Endothelial cell of umbilical vein (primary cell): ENCODE data around the gene SCAMP2. TPM values are rescaled to one million over a fixed set of nuclear protein-coding genes. Genes with fewer than 3 reads are reported as not detected.

Source experiments
- BruUV-seq: library from RNA; stranded (reverse); fragments of 400-500 nt; replicated peaks from 2 replicates; lab custom pipeline; 2021; lab: Mats Ljungman, UMichigan
- CTCF ChIA-PET: fragments of 300-600, 350-600 bp; sonication (Branson Sonifier 250); formaldehyde crosslinking; loops from one replicate; lab custom pipeline; 2021; ENCODE audit warnings: antibody characterized with exemption, inconsistent platforms; lab: Charles Lee
- POLR2A ChIA-PET: fragments of 300-600, 350-600 bp; sonication (Branson Sonifier 250); formaldehyde crosslinking; loops from one replicate; lab custom pipeline; 2021; ENCODE audit warnings: antibody characterized with exemption, inconsistent platforms; lab: Charles Lee
- DNase-seq: peaks from one replicate; pipeline ENCODE4 v3.0.0-alpha.2; 2011; ENCODE audit warnings: low read depth, low spot score
- FAIRE-seq: peaks from 2 replicates; lab custom pipeline; 2011; peaks lifted over from hg19 to GRCh38; lab: Jason Lieb, UNC
- H2AFZ ChIP-seq: 2 replicates; pipeline ENCODE4 v1.6.0; 2012; ENCODE audit warnings: low read depth, low read length, control low read depth, inconsistent platforms
- H3K27ac ChIP-seq: 2 replicates; pipeline ENCODE4 v1.5.1; 2011; ENCODE audit warnings: low read depth, mild to moderate bottlenecking, control low read depth, low read length, moderate library complexity; ENCODE audit not compliant: insufficient read depth
- H3K27me3 ChIP-seq, 2 experiments: 2 replicates each; pipeline versions ENCODE4 v1.6.0 to v1.6.1; 2011; ENCODE audit warnings: low read length in 2 of 2, mixed read lengths in 1 of 2; ENCODE audit not compliant: control insufficient read depth in 2 of 2, insufficient read depth in 2 of 2
- H3K36me3 ChIP-seq, 2 experiments: 2 replicates in 1 of 2; 3 replicates in 1 of 2; pipeline ENCODE4 v1.5.1; 2011; ENCODE audit warnings: low read length in 2 of 2, mild to moderate bottlenecking in 1 of 2, moderate library complexity in 1 of 2; ENCODE audit not compliant: control insufficient read depth in 2 of 2, insufficient read depth in 2 of 2; ENCODE audit errors: extremely low read depth in 1 of 2
- H3K4me1 ChIP-seq: 3 replicates; pipeline ENCODE4 v1.5.1; 2011; ENCODE audit warnings: mild to moderate bottlenecking, low read length; ENCODE audit not compliant: control insufficient read depth, insufficient read depth; ENCODE audit errors: extremely low read depth
- H3K4me2 ChIP-seq: 2 replicates; pipeline ENCODE4 v1.6.1; 2011; ENCODE audit warnings: low read length, control low read depth, mixed read lengths; ENCODE audit not compliant: insufficient read depth
- H3K4me3 ChIP-seq, 3 experiments: fragments of 200-600 bp in 1 of 3; sonication (generic), shearing (Covaris generic) in 1 of 3; replicated peaks in 1 of 3; 2 replicates each; pipeline ENCODE4 v1.5.1; 2011 to 2016; ENCODE audit warnings: control low read depth in 3 of 3, low read length in 3 of 3, mild to moderate bottlenecking in 2 of 3, inconsistent platforms in 1 of 3, low read depth in 1 of 3, moderate library complexity in 1 of 3; ENCODE audit not compliant: insufficient read depth in 1 of 3
- H3K79me2 ChIP-seq: 2 replicates; pipeline ENCODE4 v1.6.0; 2012; ENCODE audit warnings: low read length, inconsistent platforms; ENCODE audit not compliant: control insufficient read depth, insufficient read depth
- H3K9ac ChIP-seq: replicated peaks from 2 replicates; pipeline ENCODE3; 2011; ENCODE audit warnings: low read length, control low read depth; ENCODE audit not compliant: insufficient read depth; ENCODE audit errors: extremely low read depth
- H3K9me1 ChIP-seq: replicated peaks from 3 replicates; pipeline ENCODE4 v1.6.0; 2011; ENCODE audit warnings: mild to moderate bottlenecking, low read length; ENCODE audit not compliant: control insufficient read depth, insufficient read depth; ENCODE audit errors: extremely low read depth
- H3K9me3 ChIP-seq: replicated peaks from 2 replicates; pipeline ENCODE4 v1.5.1; 2012; ENCODE audit warnings: low read length, inconsistent platforms; ENCODE audit not compliant: control insufficient read depth, insufficient read depth
- H4K20me1 ChIP-seq: replicated peaks from 2 replicates; pipeline ENCODE3; 2011; ENCODE audit warnings: mild to moderate bottlenecking, low read length; ENCODE audit not compliant: control insufficient read depth, insufficient read depth; ENCODE audit errors: extremely low read depth
- EZH2 ChIP-seq: IDR thresholded peaks from 2 replicates; pipeline ENCODE4 v1.6.1; 2012; ENCODE audit warnings: borderline replicate concordance, low read depth, mild to moderate bottlenecking, moderate library complexity, low read length, inconsistent platforms; ENCODE audit not compliant: severe bottlenecking
- FOS ChIP-seq: IDR thresholded peaks from 2 replicates; pipeline ENCODE4 v1.6.1; 2011; ENCODE audit warnings: mild to moderate bottlenecking, low read length, moderate library complexity, borderline replicate concordance; ENCODE audit not compliant: insufficient read depth
- GATA2 ChIP-seq: IDR thresholded peaks from 2 replicates; pipeline ENCODE4 v1.7.0; 2011; ENCODE audit warnings: low read depth, mild to moderate bottlenecking, moderate library complexity, mixed read lengths, low read length; ENCODE audit not compliant: insufficient read length, insufficient read depth
- MYC ChIP-seq: IDR thresholded peaks from one replicate; pipeline ENCODE4 v1.6.1; 2011; ENCODE audit warnings: mild to moderate bottlenecking, low read depth, low read length
- POLR2A ChIP-seq: IDR thresholded peaks from 2 replicates; pipeline ENCODE4 v1.6.1; 2012; ENCODE audit warnings: low read depth, mild to moderate bottlenecking, control low read depth, low read length
- POLR2AphosphoS5 ChIP-seq: IDR thresholded peaks from 2 replicates; pipeline ENCODE4 v1.6.1; 2012; ENCODE audit warnings: low read depth, mild to moderate bottlenecking, control low read depth, low read length, moderate library complexity; ENCODE audit not compliant: insufficient read depth
- dilution Hi-C: fragments of 300-500 bp; cut with MboI; formaldehyde crosslinking; loops from one replicate; pipeline ENCODE4 v1.15.0; 2019; ENCODE audit warnings: low sequenced_read_pairs; ENCODE audit not compliant: extremely low pct_ligation_motif_present
- intact Hi-C: fragments of 100-400 bp; cut with micrococcal nuclease; formaldehyde crosslinking; loops from one replicate; pipeline ENCODE4 v1.10.0; 2022
- polyA plus RNA-seq, 4 experiments: library from polyadenylated mRNA; depleted of rRNA in 3 of 4; stranded (reverse) in 3 of 4; unstranded in 1 of 4; fragments of >200 nt; gene quantifications; 2 replicates each; pipeline versions ENCODE4 v1.2.1 to v1.2.3, GENCODE V29; 2011 to 2012; ENCODE audit warnings: missing spikeins in 1 of 4
- total RNA-seq: library from RNA; stranded (reverse); gene quantifications from 2 replicates; pipeline ENCODE4 v1.2.3, GENCODE V29; 2021
- TF ChIP-seq, protein P1 (sequence below): IDR thresholded peaks from 2 replicates; pipeline ENCODE4 v1.6.1; 2011; ENCODE audit not compliant: insufficient read depth, insufficient read length

SCAMP2 gene
- total and polyA plus RNA-seq, 2 donors (not counting 3 experiments of a cell fraction or from before 2014, with no cell fraction given) = 67.3 to 256 TPM

DNA sequence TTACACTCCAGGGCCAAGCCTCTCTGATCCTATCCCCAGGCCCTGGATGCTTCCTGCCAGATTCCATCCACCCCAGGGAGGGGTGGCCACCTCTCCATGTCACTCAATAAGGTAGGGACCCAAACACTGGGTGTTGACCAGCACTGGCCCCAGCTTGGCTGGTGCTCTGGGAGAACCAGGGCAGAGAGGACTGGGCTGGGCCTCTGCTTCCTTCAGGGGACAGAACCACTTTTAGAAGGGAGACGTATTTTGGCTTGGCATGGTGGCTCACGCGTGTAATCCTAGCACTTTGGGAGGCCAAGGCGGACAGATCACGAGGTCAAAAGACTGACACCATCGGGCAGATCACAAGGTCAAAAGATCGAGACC, 51.4 kb downstream of the SCAMP2 start:
- no peak overlapping the region for H3K4me2 ChIP-seq
- ChIA-PET CTCF (interaction anchor here (0.9 to 1.3 kb wide), 4 partner anchors 11 to 85 kb away, joined by 3 to 5 read pairs (median 3); partner anchors contain the start of gene FAM219B), POLR2A (no interaction called here)
- H3K4me1 ChIP-seq = peaks cover 8% of the 10 kb centered on the region
- no peaks in the 10 kb centered on the region for H4K20me1 ChIP-seq
- H3K79me2 ChIP-seq = no peaks in the 10 kb centered on the region
- no peak overlapping the region for H3K9ac ChIP-seq
- H3K9me1 ChIP-seq = no peaks in the 10 kb centered on the region
- H2AFZ ChIP-seq = no peak overlapping the region
- TF ChIP-seq FOS (no peak), MYC (no peak), GATA2 (no peak), POLR2AphosphoS5 (no peak), EZH2 (no peak), POLR2A (no peak)
- TF ChIP-seq, protein P1, sequence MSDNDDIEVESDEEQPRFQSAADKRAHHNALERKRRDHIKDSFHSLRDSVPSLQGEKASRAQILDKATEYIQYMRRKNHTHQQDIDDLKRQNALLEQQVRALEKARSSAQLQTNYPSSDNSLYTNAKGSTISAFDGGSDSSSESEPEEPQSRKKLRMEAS = no peak
- intact Hi-C loops = no loop called here
- DNase-seq = no peak
- BruUV-seq = no TSS peak
- FAIRE-seq = no peak
- H3K36me3 ChIP-seq = no peaks in the 10 kb centered on the region
- H3K27me3 ChIP-seq = peaks cover 0 to 2% of the 10 kb centered on the region in 2 experiments
- H3K4me3 ChIP-seq = no peak overlapping the region
- no peaks in the 10 kb centered on the region for H3K9me3 ChIP-seq
- H3K27ac ChIP-seq = no peak overlapping the region
- dilution Hi-C loops = no loop called here
